OCI-LY3 (cell line): ENCODE data around the gene SFTA2.

ENCODE experiments used
- H2AFZ ChIP-seq: fragments of 200-600, 300-600 bp; shearing (Covaris generic); 2 replicates; pipeline ENCODE4 v1.6.0; 2014; ENCODE audit warnings: antibody characterized with exemption, low read depth, low read length
- H3K27ac ChIP-seq: fragments of 200-600, 300-600 bp; sonication (generic); 2 replicates; pipeline ENCODE4 v1.5.1; 2014; ENCODE audit warnings: mild to moderate bottlenecking, low read length, moderate library complexity, mixed read lengths
- H3K27me3 ChIP-seq: fragments of 200-600, 300-600 bp; sonication (generic); 2 replicates; pipeline ENCODE4 v1.6.1; 2014; ENCODE audit warnings: low read depth, low read length, mixed read lengths
- H3K36me3 ChIP-seq: fragments of 200-600, 300-600 bp; sonication (generic); replicated peaks from 2 replicates; pipeline ENCODE3; 2014; ENCODE audit warnings: low read depth, low read length, mixed read lengths
- H3K4me1 ChIP-seq: fragments of 300-600, 200-600 bp; sonication (generic); 2 replicates; pipeline ENCODE4 v1.6.1; 2014; ENCODE audit warnings: low read length, mixed read lengths
- H3K4me2 ChIP-seq: fragments of 200-600, 300-600 bp; sonication (generic); 2 replicates; pipeline ENCODE4 v1.6.1; 2014; ENCODE audit warnings: low read length, mixed read lengths
- H3K4me3 ChIP-seq: fragments of 300-600, 200-600 bp; sonication (generic); 2 replicates; pipeline ENCODE4 v1.5.1; 2014; ENCODE audit warnings: antibody characterized with exemption, mild to moderate bottlenecking, low read length, moderate library complexity
- H3K79me2 ChIP-seq: fragments of 300-600, 200-600 bp; shearing (Covaris generic); 2 replicates; pipeline ENCODE4 v1.6.1; 2014; ENCODE audit warnings: mild to moderate bottlenecking, low read length, mixed read lengths
- H3K9ac ChIP-seq: fragments of 300-600, 200-600 bp; shearing (Covaris generic); 2 replicates; pipeline ENCODE4 v1.6.0; 2014; ENCODE audit warnings: mild to moderate bottlenecking, low read length, moderate library complexity
- H3K9me3 ChIP-seq: fragments of 200-600, 300-600 bp; shearing (Covaris generic); 2 replicates; pipeline ENCODE4 v1.6.1; 2014; ENCODE audit warnings: low read length, mixed read lengths; ENCODE audit not compliant: insufficient read depth
- H4K20me1 ChIP-seq: fragments of 200-600, 300-600 bp; sonication (generic); 2 replicates; pipeline ENCODE4 v1.6.1; 2016; ENCODE audit warnings: low read length, mixed read lengths; ENCODE audit not compliant: insufficient read depth
- CTCF ChIP-seq: fragments of 200-600, 300-600 bp; sonication (generic); IDR thresholded peaks from 2 replicates; pipeline ENCODE4 v1.5.1; 2014; ENCODE audit warnings: antibody characterized with exemption, low read length, low read depth
- EZH2phosphoT487 ChIP-seq: fragments of 200-600 bp; shearing (Covaris generic); IDR thresholded peaks from 2 replicates; pipeline ENCODE4 v1.6.1; 2018; ENCODE audit warnings: antibody characterized with exemption, mixed run types, low read depth

SFTA2 gene

GRCh38 chr6:30954631-30955366 is 22.8 kb upstream of the SFTA2 start:
- H3K9ac ChIP-seq = peak overlapping the region; percentile 70
- H2AFZ ChIP-seq = peak overlapping the region; percentile 80
- no peaks in the 10 kb centered on the region for H3K36me3 ChIP-seq
- H3K4me2 ChIP-seq = peak overlapping the region; percentile 76
- TF ChIP-seq EZH2phosphoT487 (no peak), CTCF (no peak)
- H3K27ac ChIP-seq = no peak overlapping the region
- no peaks in the 10 kb centered on the region for H3K79me2 ChIP-seq
- H3K27me3 ChIP-seq = peaks cover 5% of the 10 kb centered on the region; the same call in 1 of the 2 replicates
- H3K9me3 ChIP-seq = no peaks in the 10 kb centered on the region
- H4K20me1 ChIP-seq = no peaks in the 10 kb centered on the region
- peak overlapping the region; percentile 87 for H3K4me3 ChIP-seq
- H3K4me1 ChIP-seq = peaks cover 10% of the 10 kb centered on the region

DNA sequence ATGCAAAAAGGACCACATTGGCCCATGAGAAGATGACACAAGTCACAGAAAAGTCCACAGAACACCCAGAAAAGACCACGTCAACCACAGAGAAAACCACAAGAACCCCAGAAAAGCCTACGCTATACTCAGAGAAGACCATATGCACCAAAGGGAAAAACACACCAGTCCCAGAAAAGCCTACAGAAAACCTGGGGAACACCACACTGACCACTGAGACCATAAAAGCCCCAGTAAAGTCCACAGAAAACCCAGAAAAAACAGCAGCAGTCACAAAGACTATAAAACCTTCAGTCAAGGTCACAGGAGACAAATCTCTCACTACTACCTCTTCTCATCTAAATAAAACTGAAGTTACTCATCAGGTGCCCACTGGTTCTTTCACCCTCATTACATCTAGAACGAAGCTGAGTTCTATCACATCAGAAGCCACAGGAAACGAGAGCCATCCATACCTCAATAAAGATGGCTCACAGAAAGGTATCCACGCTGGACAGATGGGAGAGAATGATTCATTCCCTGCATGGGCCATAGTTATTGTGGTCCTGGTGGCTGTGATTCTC is 20.0 kb upstream of the SFTA2 start:
- H3K27ac ChIP-seq = no peak overlapping the region
- no peaks in the 10 kb centered on the region for H3K27me3 ChIP-seq
- TF ChIP-seq CTCF (no peak), EZH2phosphoT487 (no peak)

DNA sequence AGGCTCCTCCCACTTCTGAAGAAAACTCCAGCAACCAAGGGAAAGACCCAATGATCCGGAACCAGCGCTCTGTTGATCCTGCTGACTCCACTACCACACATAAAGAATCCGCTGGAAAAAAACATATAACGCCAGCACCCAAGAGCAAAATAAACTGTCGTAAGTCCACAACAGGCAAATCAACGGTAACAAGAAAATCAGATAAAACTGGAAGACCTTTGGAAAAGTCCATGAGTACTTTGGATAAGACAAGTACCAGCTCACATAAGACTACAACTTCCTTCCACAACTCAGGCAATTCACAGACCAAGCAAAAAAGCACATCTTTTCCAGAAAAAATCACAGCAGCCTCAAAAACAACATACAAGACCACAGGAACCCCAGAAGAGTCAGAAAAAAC is 16.8 kb upstream of the SFTA2 start:
- no peak overlapping the region for H3K4me2 ChIP-seq

More for the DNA sequence above, 20.0 kb upstream of the SFTA2 start:
- peaks cover 13% of the 10 kb centered on the region for H3K4me1 ChIP-seq
- H2AFZ ChIP-seq = no peak overlapping the region
- H3K9ac ChIP-seq = no peak overlapping the region
- H3K9me3 ChIP-seq = no peaks in the 10 kb centered on the region
- H4K20me1 ChIP-seq = no peaks in the 10 kb centered on the region
- H3K79me2 ChIP-seq = no peaks in the 10 kb centered on the region
- no peak overlapping the region for H3K4me2 ChIP-seq
- H3K4me3 ChIP-seq = no peak overlapping the region
- H3K36me3 ChIP-seq = no peaks in the 10 kb centered on the region

More for the DNA sequence above, 16.8 kb upstream of the SFTA2 start:
- TF ChIP-seq CTCF (no peak), EZH2phosphoT487 (no peak)
- no peaks in the 10 kb centered on the region for H3K79me2 ChIP-seq
- H2AFZ ChIP-seq = no peak overlapping the region
- no peak overlapping the region for H3K9ac ChIP-seq
- H3K4me1 ChIP-seq = 0 out of 2 replicates have a peak, but pooled peaks cover 3% of the 10 kb centered on the region
- H3K9me3 ChIP-seq = no peaks in the 10 kb centered on the region
- no peaks in the 10 kb centered on the region for H3K27me3 ChIP-seq
- no peak overlapping the region for H3K27ac ChIP-seq
- H3K36me3 ChIP-seq = no peaks in the 10 kb centered on the region
- H3K4me3 ChIP-seq = no peak overlapping the region
- no peaks in the 10 kb centered on the region for H4K20me1 ChIP-seq
